Activated T-cell treated with anti-CD3 and anti-CD28 coated beads for 48 hours (primary cell): ENCODE results near the gene HTRA2.
A peak's percentile ranks its signal among the peaks of the same experiment; 100 is the strongest.
"Not testable (repeated sequence)": the region's sequence is repeated elsewhere in the genome, so short reads cannot be mapped to it uniquely, and the experiment has no call there.

Experiments used
- DNase-seq: peaks from one replicate; pipeline ENCODE4 v3.0.0-alpha.2; 2020; ENCODE audit warnings: low read depth

Gene HTRA2

GRCh38 chr2:74529357-74530238 lies at the start of gene HTRA2, which contains the start of gene AUP1:
Gene HTRA2 (plus strand): TSS chr2:74529933. CDS start chr2:74530007, 74 bp downstream.
Gene AUP1 (minus strand): TSS chr2:74529706. CDS start chr2:74529629, 77 bp downstream.
- peak; percentile 92 for DNase-seq

- DNase-seq = no peak
These were observed 48.3 kb upstream of the HTRA2 start for GRCh38 chr2:74481431-74481830.

- DNase-seq = peak; percentile 55
These were observed 47.6 kb upstream of the HTRA2 start for GRCh38 chr2:74481961-74482800.

GRCh38 chr2:74482801-74483674 lies 46.7 kb upstream of the HTRA2 start, which contains the start of the genes CCDC142 and TTC31:
Gene CCDC142 (minus strand): TSS chr2:74482998. CDS start chr2:74482837, 161 bp downstream.
Gene TTC31 (plus strand): TSS chr2:74483081. CDS start chr2:74483096, 15 bp downstream.
- DNase-seq = peak; percentile 87

- DNase-seq = not testable (repeated sequence)
These were observed 46.0 kb upstream of the HTRA2 start for GRCh38 chr2:74483675-74484164.

- DNase-seq = no peak
These were observed 43.6 kb upstream of the HTRA2 start for GRCh38 chr2:74486141-74486540.

- no peak for DNase-seq
These were observed 40.9 kb upstream of the HTRA2 start for GRCh38 chr2:74488643-74489481.

- DNase-seq = no peak
These were observed 39.8 kb upstream of the HTRA2 start for GRCh38 chr2:74489906-74490305.

GRCh38 chr2:74491648-74492544 lies 37.8 kb upstream of the HTRA2 start:
- DNase-seq = no peak

GRCh38 chr2:74493546-74493945 lies 36.2 kb upstream of the HTRA2 start:
- no peak for DNase-seq

- DNase-seq = no peak
These were observed 34.3 kb upstream of the HTRA2 start for GRCh38 chr2:74495440-74495839.

GRCh38 chr2:74496997-74497776 lies 32.5 kb upstream of the HTRA2 start:
- no peak for DNase-seq

GRCh38 chr2:74497777-74498499 lies 31.8 kb upstream of the HTRA2 start:
- no peak for DNase-seq

GRCh38 chr2:74498500-74499266 lies 31.1 kb upstream of the HTRA2 start:
- no peak for DNase-seq

GRCh38 chr2:74499267-74499939 lies 30.3 kb upstream of the HTRA2 start, which contains the start of gene LBX2:
Gene LBX2 (minus strand): TSS chr2:74499603. CDS start chr2:74499537, 66 bp downstream.
- no peak for DNase-seq

- no peak for DNase-seq
These were observed 29.7 kb upstream of the HTRA2 start for GRCh38 chr2:74499940-74500577.
